GM21576 (cell line): Measurements from ENCODE around the gene TMEM132D.

ENCODE experiments used
- ATAC-seq: cut with Tn5 transposase; IDR thresholded peaks from one replicate; pipeline ENCODE4 v1.9.1; 2021; ENCODE audit warnings: mild to moderate bottlenecking, moderate library complexity; ENCODE audit not compliant: unreplicated experiment

The TMEM132D gene

GRCh38 chr12:129372876-129373275 is 530.9 kb downstream of the TMEM132D start:
- ATAC-seq, result no peak

GRCh38 chr12:129372348-129372747 is 531.5 kb downstream of the TMEM132D start:
- no peak for ATAC-seq

- no peak for ATAC-seq
These were observed 532.6 kb downstream of the TMEM132D start for GRCh38 chr12:129371268-129371667.

GRCh38 chr12:129366656-129367055 is 537.2 kb downstream of the TMEM132D start:
- no peak for ATAC-seq

GRCh38 chr12:129363041-129363440 is 540.8 kb downstream of the TMEM132D start:
- ATAC-seq, result no peak

GRCh38 chr12:129357233-129357632 is 546.6 kb downstream of the TMEM132D start:
- no peak for ATAC-seq

- no peak for ATAC-seq
These were observed 552.3 kb downstream of the TMEM132D start for GRCh38 chr12:129351481-129351880.

GRCh38 chr12:129339336-129339735 is 564.5 kb downstream of the TMEM132D start:
- ATAC-seq, result no peak

GRCh38 chr12:129337413-129337812 is 566.4 kb downstream of the TMEM132D start:
- ATAC-seq, result no peak

- no peak for ATAC-seq
These were observed 568.1 kb downstream of the TMEM132D start for GRCh38 chr12:129335773-129336172.

GRCh38 chr12:129332286-129332685 is 571.5 kb downstream of the TMEM132D start:
- ATAC-seq, result no peak

- ATAC-seq, result no peak
These were observed 572.3 kb downstream of the TMEM132D start for GRCh38 chr12:129331356-129332085.

GRCh38 chr12:129328235-129328634 is 575.6 kb downstream of the TMEM132D start:
- no peak for ATAC-seq

GRCh38 chr12:129325566-129325965 is 578.3 kb downstream of the TMEM132D start:
- ATAC-seq, result no peak

- no peak for ATAC-seq
These were observed 591.8 kb downstream of the TMEM132D start for GRCh38 chr12:129312048-129312447.

- ATAC-seq, result no peak
These were observed 593.5 kb downstream of the TMEM132D start for GRCh38 chr12:129310346-129310745.

GRCh38 chr12:129305851-129306250 is 598.0 kb downstream of the TMEM132D start:
- ATAC-seq, result no peak

GRCh38 chr12:129304529-129304928 is 599.3 kb downstream of the TMEM132D start:
- ATAC-seq, result no peak

- no peak for ATAC-seq
These were observed 603.8 kb downstream of the TMEM132D start for GRCh38 chr12:129300011-129300410.

GRCh38 chr12:129298921-129299320 is 604.9 kb downstream of the TMEM132D start:
- no peak for ATAC-seq

GRCh38 chr12:129296671-129297070 is 607.2 kb downstream of the TMEM132D start:
- no peak for ATAC-seq

- no peak for ATAC-seq
These were observed 609.0 kb downstream of the TMEM132D start for GRCh38 chr12:129294868-129295267.

GRCh38 chr12:129279771-129280170 is 624.1 kb downstream of the TMEM132D start:
- no peak for ATAC-seq
